Stomach (tissue), 4 donors: ENCODE results near the gene PRKCH.

Experiments
- CTCF ChIP-seq, 7 experiments: fragments of 450-650 bp in 4 of 7; fragments of 200-600 bp in 3 of 7; sonication (generic) in 3 of 7; IDR thresholded peaks; one replicate each; pipeline ENCODE4 v1.5.1; 2016 to 2019; ENCODE audit warnings: antibody characterized with exemption in 7 of 7, control low read depth in 2 of 7, mild to moderate bottlenecking in 1 of 7
- EP300 ChIP-seq: sonication (generic); formaldehyde crosslinking; IDR thresholded peaks from one replicate; pipeline ENCODE4 v1.6.1; 2017; ENCODE audit warnings: antibody characterized with exemption
- POLR2A ChIP-seq, 4 donors: fragments of 450-650 bp; IDR thresholded peaks; one replicate each; pipeline ENCODE4 v1.6.1; 2016; ENCODE audit warnings: antibody characterized with exemption in 4 of 4, control low read depth in 2 of 4, mild to moderate bottlenecking in 1 of 4, moderate library complexity in 1 of 4
- POLR2AphosphoS5 ChIP-seq, 3 donors: sonication (generic); formaldehyde crosslinking; IDR thresholded peaks; one replicate each; pipeline ENCODE4 v1.6.1; 2016; ENCODE audit warnings: antibody characterized with exemption in 3 of 3

- TF ChIP-seq POLR2AphosphoS5 (IDR thresholded peaks at IDR 0.05) (no peak), CTCF (IDR thresholded peaks at IDR 0.05) (no peak), EP300 (no peak), POLR2A (IDR thresholded peaks at IDR 0.05) (no peak)
Measured at GRCh38 chr14:61532763-61533162, 211.4 kb downstream of the PRKCH start.
